ENCODE measurements around the gene SLC35E1. TPM values are rescaled to one million over a fixed set of nuclear protein-coding genes. Genes with fewer than 3 reads are reported as not detected.

Gene SLC35E1
- total RNA-seq, 1 donor from 2014 or later = 63.4 TPM

DNA sequence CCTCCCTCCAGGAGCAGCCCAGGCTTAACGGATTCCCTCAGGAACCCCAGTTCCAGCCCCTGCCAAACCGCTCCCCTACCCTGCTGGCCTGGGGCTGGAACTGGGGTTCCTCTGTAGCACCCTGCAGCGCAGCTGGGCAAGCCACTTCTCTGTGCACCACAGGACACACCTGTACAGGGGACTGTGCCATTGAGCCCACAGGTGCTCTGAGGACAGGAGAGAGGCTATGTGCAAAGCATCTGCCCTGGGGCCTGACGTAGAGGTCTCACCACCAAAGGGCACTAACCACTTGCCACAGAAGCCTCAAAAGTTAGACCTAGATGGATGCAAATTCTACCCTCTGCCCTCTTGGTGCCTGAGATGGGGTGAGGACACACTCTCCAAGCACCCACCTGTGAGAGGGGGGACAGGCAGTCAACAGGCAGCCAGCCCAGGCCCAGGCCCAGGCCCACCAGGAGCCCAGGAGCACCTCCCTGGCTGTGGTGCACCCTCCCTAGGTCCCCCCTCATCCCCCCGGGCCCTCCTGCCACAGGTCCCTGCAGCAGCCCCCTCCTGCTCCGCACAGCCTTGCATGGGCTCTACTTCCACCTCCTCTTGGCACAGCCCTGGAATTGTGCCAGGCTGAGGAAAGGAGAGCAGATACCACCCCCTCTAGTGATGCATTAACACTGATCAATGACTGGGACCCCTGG lies 27.6 kb upstream of the SLC35E1 start:
- intact Hi-C loops (cut with micrococcal nuclease) = no loop called here

GRCh38 chr19:16598848-16599247 lies 26.6 kb upstream of the SLC35E1 start:
- intact Hi-C loops (cut with micrococcal nuclease) = no loop called here

- intact Hi-C loops (cut with micrococcal nuclease) = no loop called here
Measured at GRCh38 chr19:16596399-16596798, 24.2 kb upstream of the SLC35E1 start.

- intact Hi-C loops (cut with micrococcal nuclease) = loop anchor here (2.0 kb wide), 1 partner anchor 52 kb away; the partner anchor contains the start of gene CHERP
Measured at GRCh38 chr19:16595097-16595496, 22.9 kb upstream of the SLC35E1 start.

- intact Hi-C loops (cut with micrococcal nuclease) = loop anchor here (1.0 to 2.0 kb wide), 3 partner anchors 10 to 52 kb away; partner anchors contain the start of gene CHERP
Measured at GRCh38 chr19:16594681-16595091, 22.5 kb upstream of the SLC35E1 start.

DNA sequence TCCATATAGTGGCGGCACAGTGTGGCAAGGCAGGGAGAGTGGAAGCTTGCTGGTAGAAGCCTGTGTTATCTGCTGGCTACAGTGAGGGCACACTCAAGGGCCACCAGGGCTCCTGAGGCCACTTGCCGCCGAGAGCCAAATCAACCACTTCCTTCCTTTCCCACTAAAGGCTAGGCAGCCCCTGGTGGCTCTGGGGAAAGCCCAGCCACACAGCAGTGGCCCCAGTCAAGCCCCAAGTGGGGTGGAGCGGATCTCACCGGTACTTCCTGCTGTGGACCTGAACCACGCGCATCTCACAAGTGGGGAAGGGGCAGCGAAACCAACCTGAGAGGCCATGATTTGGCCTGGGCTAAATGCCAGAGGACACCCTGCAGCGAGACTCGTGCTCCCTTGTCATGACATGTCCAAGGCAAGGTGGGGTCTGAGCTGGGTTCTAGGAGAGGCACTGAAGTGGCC lies 21.9 kb upstream of the SLC35E1 start:
- intact Hi-C loops (cut with micrococcal nuclease) = loop anchor here (1.0 to 2.0 kb wide), 3 partner anchors 10 to 51 kb away; partner anchors contain the start of gene CHERP

DNA sequence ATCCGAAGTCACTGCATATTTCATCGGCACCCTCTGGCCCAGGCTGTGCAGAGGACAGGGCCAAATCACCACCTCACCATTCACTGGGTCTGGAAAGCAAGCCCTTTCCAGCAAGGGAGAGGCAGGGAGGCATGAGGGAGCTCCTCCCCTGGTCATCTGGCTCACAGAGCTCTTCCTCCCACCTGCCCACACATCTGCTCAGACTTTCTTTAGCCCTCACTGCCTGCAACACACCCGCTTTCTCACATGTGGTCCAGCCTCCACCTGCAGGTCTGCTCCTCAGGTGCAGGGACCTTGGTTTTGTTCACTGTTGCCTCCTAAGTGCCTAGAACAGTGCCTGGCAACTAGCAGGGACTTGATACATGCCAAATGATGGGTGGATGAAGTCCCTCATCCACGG lies 21.0 kb upstream of the SLC35E1 start:
- intact Hi-C loops (cut with micrococcal nuclease) = no loop called here

- intact Hi-C loops (cut with micrococcal nuclease) = no loop called here
Measured at GRCh38 chr19:16591803-16592556, 19.8 kb upstream of the SLC35E1 start.

- intact Hi-C loops (cut with micrococcal nuclease) = no loop called here
Measured at GRCh38 chr19:16590876-16591802, 18.9 kb upstream of the SLC35E1 start.

DNA sequence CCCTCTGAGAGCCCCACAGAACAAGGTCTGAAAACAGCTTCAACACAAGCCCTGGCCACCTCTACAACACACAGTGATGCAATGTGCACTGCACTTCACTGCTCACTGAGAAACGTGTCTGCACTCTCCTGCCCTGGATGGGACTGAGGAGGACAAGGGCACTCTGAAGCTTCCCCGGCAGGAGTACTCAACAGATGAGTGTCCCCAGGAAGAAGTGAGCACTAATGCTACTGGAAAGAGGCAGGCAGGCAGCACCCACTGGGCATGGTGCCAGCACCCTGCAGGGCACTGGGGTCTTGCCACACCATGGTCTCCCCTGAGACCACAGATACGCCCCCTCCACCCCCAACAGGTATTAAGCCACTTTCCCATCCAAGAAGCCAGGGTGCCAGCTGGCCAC lies 17.7 kb upstream of the SLC35E1 start:
- intact Hi-C loops (cut with micrococcal nuclease) = loop anchor here (10.0 kb wide), 2 partner anchors 305 to 515 kb away; partner anchors contain the start of gene TPM4

DNA sequence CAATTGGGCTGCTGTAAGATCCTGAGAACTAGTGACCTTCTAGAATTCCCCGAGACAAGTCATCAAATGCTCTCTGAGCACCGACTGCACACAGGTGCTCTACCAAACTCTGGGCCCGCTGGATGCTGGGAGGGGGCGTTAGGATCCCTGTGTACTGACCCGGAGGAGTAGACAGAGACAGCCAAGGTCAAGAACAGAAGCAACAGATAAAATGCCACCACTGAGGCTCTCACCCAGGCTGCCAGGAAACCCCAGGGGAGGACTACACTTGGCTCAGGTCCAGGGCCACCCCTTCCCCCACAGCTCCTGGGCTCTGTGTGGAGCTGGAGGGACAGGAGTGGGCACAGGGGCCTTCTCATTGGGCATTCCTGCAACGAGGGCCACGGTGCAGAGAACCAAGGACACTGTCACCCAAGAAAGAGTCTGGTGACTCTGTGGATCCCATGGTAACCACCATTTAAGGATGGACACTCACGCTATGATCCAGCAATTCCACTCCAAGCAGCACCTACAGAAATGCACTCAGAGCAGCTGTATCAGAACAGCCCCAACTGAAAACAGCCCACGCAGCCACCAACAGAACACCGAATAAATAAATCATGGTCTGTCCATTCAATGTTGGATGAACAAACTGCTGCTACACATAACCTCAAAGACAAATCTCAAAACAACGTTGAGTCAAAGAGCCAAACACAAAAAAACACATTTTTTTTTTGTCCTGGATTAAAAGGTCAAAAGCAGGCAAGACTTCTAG lies 16.8 kb upstream of the SLC35E1 start:
- intact Hi-C loops (cut with micrococcal nuclease) = loop anchor here (1.0 to 10.0 kb wide), 6 partner anchors 17 to 514 kb away; partner anchors contain the start of genes CHERP, MED26, SLC35E1 and TPM4

- intact Hi-C loops (cut with micrococcal nuclease) = loop anchor here (1.0 to 10.0 kb wide), 8 partner anchors 16 to 715 kb away; partner anchors contain the start of genes ABHD8, CHERP, MED26 and SLC35E1
Measured at GRCh38 chr19:16587833-16588823, 15.9 kb upstream of the SLC35E1 start.

GRCh38 chr19:16586991-16587832 lies 15.0 kb upstream of the SLC35E1 start:
- intact Hi-C loops (cut with micrococcal nuclease) = loop anchor here (2.0 to 10.0 kb wide), 4 partner anchors 22 to 716 kb away; partner anchors contain the start of genes ABHD8 and TPM4

GRCh38 chr19:16586477-16586871 lies 14.3 kb upstream of the SLC35E1 start:
- intact Hi-C loops (cut with micrococcal nuclease) = loop anchor here (2.0 to 10.0 kb wide), 4 partner anchors 22 to 716 kb away; partner anchors contain the start of genes ABHD8 and TPM4

- intact Hi-C loops (cut with micrococcal nuclease) = loop anchor here (2.0 to 10.0 kb wide), 4 partner anchors 23 to 717 kb away; partner anchors contain the start of genes ABHD8 and TPM4
Measured at GRCh38 chr19:16585808-16586476, 13.7 kb upstream of the SLC35E1 start.

DNA sequence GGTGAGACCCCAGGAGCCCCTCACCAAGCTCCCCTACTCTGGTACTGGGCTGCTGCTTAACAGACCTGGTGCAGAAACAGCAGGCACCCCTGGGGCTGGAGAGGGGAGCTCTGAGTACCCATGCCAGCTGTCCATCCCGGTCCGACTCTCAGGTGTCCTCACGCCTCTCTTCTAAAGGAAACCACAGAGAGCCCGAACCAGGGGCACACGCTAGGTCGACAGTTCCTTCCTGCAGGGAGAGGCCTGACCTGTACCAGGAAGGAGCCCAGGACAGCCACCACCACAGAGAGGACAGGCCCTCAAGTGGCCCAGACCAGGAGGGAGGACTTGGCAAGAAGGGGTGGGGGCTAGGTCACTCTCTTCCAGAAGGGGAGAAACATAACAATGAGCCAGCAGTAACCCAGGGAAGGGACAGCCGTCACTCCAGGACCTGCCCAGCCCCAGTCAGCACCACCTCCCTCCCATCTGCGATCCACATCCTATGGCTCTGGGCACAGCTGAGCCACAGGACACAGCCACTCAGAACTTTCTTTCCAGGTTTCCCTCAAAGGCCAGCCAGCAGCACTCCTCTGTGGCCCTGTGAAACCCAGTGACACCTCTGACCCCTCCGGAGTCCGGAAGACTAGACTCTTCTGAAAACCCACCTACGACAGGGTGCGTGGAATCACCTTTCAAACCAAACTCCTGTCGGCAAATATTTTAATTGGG lies 13.0 kb upstream of the SLC35E1 start:
- intact Hi-C loops (cut with micrococcal nuclease) = loop anchor here (10.0 kb wide), 2 partner anchors 310 to 510 kb away; partner anchors contain the start of gene TPM4

Data from T-helper 1 cell treated with Interleukin-12 subunit alpha and Interleukin-12 subunit beta and Interleukin-4 antibody, amounts not matched to agents 30 ng/mL and 1 ng/mL, for 36 hours (primary cell).